K562 (cell line): ENCODE measurements around the gene GALNT12. TPM values are rescaled to one million over a fixed set of nuclear protein-coding genes. Genes with fewer than 3 reads are reported as not detected.
A peak's percentile ranks its signal among the peaks of the same experiment; 100 is the strongest.

Experiments used
- CC2D1A ChIP-seq: fragments of 450-650 bp; IDR thresholded peaks from 2 replicates; pipeline ENCODE4 v1.6.1; 2017; ENCODE audit warnings: mild to moderate bottlenecking
- MGA ChIP-seq: fragments of 450-650 bp; IDR thresholded peaks from 2 replicates; pipeline ENCODE4 v1.6.1; 2016; ENCODE audit warnings: mild to moderate bottlenecking, moderate library complexity
- PHB2 ChIP-seq: fragments of 450-650 bp; IDR thresholded peaks from 2 replicates; pipeline ENCODE4 v1.6.1; 2017; ENCODE audit warnings: low read depth
- PRPF4 ChIP-seq: fragments of 200-400 bp; formaldehyde crosslinking; IDR thresholded peaks from one replicate; pipeline ENCODE4 v1.6.1; 2017; ENCODE audit warnings: low read length, low read depth, mild to moderate bottlenecking; ENCODE audit not compliant: insufficient read depth, poor library complexity, severe bottlenecking
- RBM34 ChIP-seq: fragments of 200-400 bp; formaldehyde crosslinking; IDR thresholded peaks from 2 replicates; pipeline ENCODE4 v1.6.1; 2018; ENCODE audit warnings: low read length, borderline replicate concordance; ENCODE audit not compliant: insufficient read depth
- RNF219 ChIP-seq: fragments of 250-450 bp; sonication (Bioruptor Pico); IDR thresholded peaks from 2 replicates; pipeline ENCODE4 v1.5.0; 2022; ENCODE audit warnings: mild to moderate bottlenecking
- SNRNP70 ChIP-seq: fragments of 200-400 bp; formaldehyde crosslinking; optimal IDR thresholded peaks from 2 replicates; pipeline ENCODE3; 2017; ENCODE audit warnings: low read depth, low read length
- TEAD1 ChIP-seq, 2 experiments: fragments of 450-650 bp in 1 of 2; sonication (generic) in 1 of 2; formaldehyde crosslinking; IDR thresholded peaks; 2 replicates each; pipeline versions ENCODE4 v1.4.0 to v1.8.0; 2020 to 2022; ENCODE audit warnings: mild to moderate bottlenecking in 2 of 2, missing genetic modification reagents in 1 of 2
- USF2 ChIP-seq: sonication (generic); formaldehyde crosslinking; IDR thresholded peaks from 2 replicates; pipeline ENCODE4 v1.5.0; 2020; ENCODE audit warnings: missing genetic modification reagents
- ZNF197 ChIP-seq: fragments of 200-800 bp; sonication (Bioruptor generic); IDR thresholded peaks from 2 replicates; pipeline ENCODE4 v1.6.1; 2016; ENCODE audit warnings: low read depth, missing genetic modification characterization, missing compliant biosample characterization
- ZNF24 ChIP-seq: fragments of 450-650 bp; IDR thresholded peaks from 2 replicates; pipeline ENCODE4 v1.6.1; 2016
- ZNF3 ChIP-seq: fragments of 250-450 bp; sonication (Bioruptor Pico); IDR thresholded peaks from 2 replicates; pipeline ENCODE4 v1.5.0; 2021; ENCODE audit warnings: mild to moderate bottlenecking, moderate library complexity
- ZNF668 ChIP-seq: fragments of 250-450 bp; sonication (Bioruptor Pico); IDR thresholded peaks from 2 replicates; pipeline ENCODE4 v1.8.0; 2022; ENCODE audit warnings: mild to moderate bottlenecking, inconsistent platforms
- ZNF764 ChIP-seq: fragments of 250-450 bp; sonication (Bioruptor Pico); IDR thresholded peaks from 2 replicates; pipeline ENCODE4 v1.4.0; 2020; ENCODE audit warnings: low read depth, mild to moderate bottlenecking, moderate library complexity
- polyA plus RNA-seq, 8 experiments: library from polyadenylated mRNA; depleted of rRNA in 4 of 8; stranded (reverse) in 5 of 8; unstranded in 3 of 8; fragments of >200 nt; fragmentation: Nextera tagmentation in 2 of 8; fragmentation: Illumina TruSeq in 1 of 8; extraction: Ambion mirVana in 2 of 8; extraction: Trizol in 1 of 8; gene quantifications; 2 replicates each; pipeline versions ENCODE4 v1.2.1 to v1.2.3, GENCODE V29; 2011 to 2014; ENCODE audit warnings: inconsistent platforms in 1 of 8, missing spikeins in 1 of 8
- total RNA-seq, 7 experiments: library from RNA; depleted of rRNA in 6 of 7; stranded (reverse); fragments of >200 nt in 6 of 7; fragmentation: Illumina TruSeq in 2 of 7; extraction: Trizol in 2 of 7; gene quantifications; 2 replicates each; pipeline versions ENCODE4 v1.2.1 to v1.2.3, GENCODE V29; 2011 to 2021; ENCODE audit warnings: low replicate concordance in 1 of 7

The GALNT12 gene
- total and polyA plus RNA-seq, 9 of the 15 experiments (the other 6 are each of a cell fraction or from before 2014, with no cell fraction given) = 29.7 to 82.9 (median 44.2) TPM

GRCh38 chr9:98796364-98797101 is 10.9 kb upstream of the GALNT12 start, which contains the start of gene ANKS6 (continued):
- no peak; the same call in 1 of the 2 replicates for TF ChIP-seq MGA
- peak; percentile 70; the same call in 1 of the 2 replicates for TF ChIP-seq ZNF668 (CRISPR knock-in tag)
- TF ChIP-seq PRPF4 = no peak
- no peak for TF ChIP-seq SNRNP70
- no peak for TF ChIP-seq RBM34
- no peak for TF ChIP-seq ZNF3
- no peak for TF ChIP-seq USF2 (CRISPR knock-in tag)
- peak; percentile 98 for TF ChIP-seq ZNF197 (CRISPR knock-in tag)
- TF ChIP-seq ZNF764 (CRISPR knock-in tag) = no peak
- TF ChIP-seq RNF219 (CRISPR knock-in tag) = no peak
- TF ChIP-seq PHB2 = no peak
- no peak for TF ChIP-seq ZNF24
- no peak for TF ChIP-seq CC2D1A
- TF ChIP-seq TEAD1 (CRISPR knock-in tag; IDR thresholded peaks at IDR 0.05) = peak in 1 of 2 experiments; percentile 62; a peak in 1 of 4 replicates
